A549 (cell line): Measurements from ENCODE around the gene NCOA3. TPM values are rescaled to one million over a fixed set of nuclear protein-coding genes. Genes with fewer than 3 reads are reported as not detected.

Source experiments
- ATAC-seq, 2 experiments: fragments of 200-7000 bp in 1 of 2; fragments of >200 bp in 1 of 2; cut with Nextera tagmentation in 1 of 2; cut with Tn5 transposase in 1 of 2; 3 replicates each; pipeline versions ENCODE4 v1.8.0 to v1.9.1; 2018 to 2020; ENCODE audit warnings: mild to moderate bottlenecking in 1 of 2, moderate library complexity in 1 of 2
- CTCF ChIA-PET: fragments of 300-600 bp; sonication (Branson Sonifier 250); formaldehyde crosslinking; extraction: SDS; loops from one replicate; lab custom pipeline; 2021; ENCODE audit warnings: antibody characterized with exemption, inconsistent platforms; lab: Yijun Ruan, JAX
- POLR2A ChIA-PET: fragments of 350-600 bp; formaldehyde crosslinking; extraction: SDS; loops from one replicate; lab custom pipeline; 2021; ENCODE audit warnings: antibody characterized with exemption, inconsistent platforms; lab: Yijun Ruan, JAX
- DNase-seq, 2 experiments: peaks; one replicate each; pipeline versions ENCODE4 v3.0.0 to v3.0.0-alpha.2; 2011 to 2016; ENCODE audit warnings: low read depth in 1 of 2, low spot score in 1 of 2
- FAIRE-seq: peaks from 2 replicates; lab custom pipeline; 2011; peaks lifted over from hg19 to GRCh38; lab: Jason Lieb, UNC
- H3K27ac ChIP-seq, 2 experiments: fragments of >200 bp; sonication (Bioruptor Twin); formaldehyde crosslinking; 3 replicates each; pipeline ENCODE4 v1.5.1; 2016 to 2017
- H3K4me1 ChIP-seq: fragments of >200 bp; sonication (Bioruptor Twin); formaldehyde crosslinking; 3 replicates; pipeline ENCODE4 v1.6.1; 2016
- H3K4me2 ChIP-seq: fragments of >200 bp; sonication (Bioruptor Twin); formaldehyde crosslinking; 3 replicates; pipeline ENCODE4 v1.6.1; 2016
- H3K4me3 ChIP-seq: fragments of >200 bp; sonication (Bioruptor Twin); formaldehyde crosslinking; 3 replicates; pipeline ENCODE4 v1.5.1; 2016
- H3K9me3 ChIP-seq: fragments of >200 bp; sonication (Bioruptor Twin); formaldehyde crosslinking; 3 replicates; pipeline ENCODE4 v1.6.1; 2016
- CTCF ChIP-seq: fragments of >200 bp; sonication (Bioruptor Twin); formaldehyde crosslinking; IDR thresholded peaks from 3 replicates; pipeline ENCODE4 v1.5.1; 2016
- E2F6 ChIP-seq: IDR thresholded peaks from 2 replicates; pipeline ENCODE4 v1.6.1; 2012; ENCODE audit warnings: low read depth, borderline replicate concordance
- EHMT2 ChIP-seq: fragments of 200-600 bp; sonication (generic); IDR thresholded peaks from 2 replicates; pipeline ENCODE4 v1.6.1; 2016; ENCODE audit warnings: antibody characterized with exemption, low read depth, mild to moderate bottlenecking, moderate library complexity
- ELK1 ChIP-seq: fragments of 150-350 bp; IDR thresholded peaks from 2 replicates; pipeline ENCODE4 v1.6.1; 2014; ENCODE audit warnings: low read depth, mild to moderate bottlenecking, low read length
- HOXA7 ChIP-seq: fragments of 250-450 bp; sonication (Bioruptor Pico); IDR thresholded peaks from 2 replicates; pipeline ENCODE4 v1.5.0; 2020; ENCODE audit warnings: mild to moderate bottlenecking, moderate library complexity
- HOXB5 ChIP-seq: fragments of 250-450 bp; sonication (Bioruptor Pico); IDR thresholded peaks from 2 replicates; pipeline ENCODE4 v1.5.0; 2020; ENCODE audit warnings: mild to moderate bottlenecking, moderate library complexity
- JUN ChIP-seq, 2 experiments: fragments of >200 bp; sonication (Bioruptor Twin); formaldehyde crosslinking; IDR thresholded peaks; 2 replicates in 1 of 2; 3 replicates in 1 of 2; pipeline ENCODE4 v1.6.1; 2016 to 2017
- NFE2L2 ChIP-seq: fragments of 150-350 bp; conservative IDR thresholded peaks from 2 replicates; pipeline ENCODE4 v1.6.1; 2014; ENCODE audit warnings: low read length
- REST ChIP-seq: fragments of 200-600 bp; sonication (generic); IDR thresholded peaks from 2 replicates; pipeline ENCODE4 v1.6.1; 2016; ENCODE audit warnings: antibody characterized with exemption, mild to moderate bottlenecking, moderate library complexity
- RFX5 ChIP-seq: fragments of 450-650 bp; IDR thresholded peaks from 2 replicates; pipeline ENCODE4 v1.7.1; 2014; ENCODE audit warnings: antibody characterized with exemption, mild to moderate bottlenecking, moderate library complexity
- SMC3 ChIP-seq: fragments of >200 bp; sonication (Bioruptor Twin); formaldehyde crosslinking; IDR thresholded peaks from 3 replicates; pipeline ENCODE4 v1.6.1; 2018; ENCODE audit warnings: inconsistent platforms
- ZC3H11A ChIP-seq: fragments of 450-650 bp; IDR thresholded peaks from 2 replicates; pipeline ENCODE4 v1.6.1; 2014; ENCODE audit warnings: antibody characterized with exemption, mild to moderate bottlenecking
- WGBS: methylation state at CpG from one replicate; pipeline ENCODE4 v1.1.6; 2017; ENCODE audit errors: missing lambda C conversion rate; 5-methylcytosine and 5-hydroxymethylcytosine counted together
- polyA plus RNA-seq, 4 experiments: library from polyadenylated mRNA; depleted of rRNA in 3 of 4; stranded (reverse); fragments of >200 nt; fragmentation: RNase III in 1 of 4; extraction: RNeasy Plus Mini Kit Qiagen cat#74134 plus additional on column Dnase treatment in 1 of 4; gene quantifications; 2 replicates in 3 of 4; 3 replicates in 1 of 4; pipeline ENCODE4 v1.2.3, GENCODE V29; 2011 to 2017

NCOA3 gene
- polyA plus RNA-seq, 2 of the 4 experiments (the other 2 are of a cell fraction): 42.9 to 136 TPM

- TF ChIP-seq ELK1: no peak
Observed at GRCh38 chr20:47557791-47558190, 56.1 kb downstream of the NCOA3 start (continued).

- Histone ChIP-seq H3K9me3 (no peaks in the 10 kb centered on the region), H3K4me3 (no peak overlapping the region), H3K27ac (no peak overlapping the region), H3K4me1 (peaks cover 64% of the 10 kb centered on the region), H3K4me2 (no peak overlapping the region)
- POLR2A ChIA-PET: no interaction called here
- TF ChIP-seq E2F6 (no peak), REST (no peak), ZC3H11A (no peak), EHMT2 (no peak), RFX5 (no peak), JUN (IDR thresholded peaks at IDR 0.05) (no peak), SMC3 (no peak), HOXA7 (CRISPR knock-in tag) (no peak), CTCF (no peak), HOXB5 (CRISPR knock-in tag) (no peak), NFE2L2 (no peak)
- CTCF ChIA-PET: interaction anchor here (0.6 to 1.2 kb wide), 3 partner anchors 10 to 14 kb away, joined by 3 to 4 read pairs (median 3); no protein-coding TSS in a partner anchor
- 84% methylated on average over 10 of the region's 10 CpGs for WGBS
- FAIRE-seq (no peak), ATAC-seq (no peak), DNase-seq (no peak)
Observed at GRCh38 chr20:47558295-47559066, 56.8 kb downstream of the NCOA3 start.

GRCh38 chr20:47559141-47559540, 57.5 kb downstream of the NCOA3 start:
- no peaks in the 10 kb centered on the region for H3K9me3 ChIP-seq
- H3K27ac ChIP-seq: no peak overlapping the region
- TF ChIP-seq ELK1: no peak
- no peak overlapping the region for H3K4me2 ChIP-seq
- FAIRE-seq: no peak
- ChIA-PET POLR2A (no interaction called here), CTCF (interaction anchor here (0.5 to 1.2 kb wide), 3 partner anchors 9 to 197 kb away, joined by 3 to 4 read pairs (median 4); no protein-coding TSS in a partner anchor)
- no peak for ATAC-seq
- no peak overlapping the region for H3K4me3 ChIP-seq
- H3K4me1 ChIP-seq: peaks cover 71% of the 10 kb centered on the region
- no peak for DNase-seq
